GM20000 (cell line): ENCODE results near the gene FAM13A.

ENCODE experiments used
- DNase-seq: peaks from one replicate; pipeline ENCODE4 v3.0.0; 2012; ENCODE audit warnings: low spot score
- CTCF ChIP-seq: IDR thresholded peaks from 2 replicates; pipeline ENCODE4 v1.5.1; 2012; ENCODE audit warnings: mild to moderate bottlenecking, control low read depth; ENCODE audit errors: extremely low read depth, missing control alignments

FAM13A gene

GRCh38 chr4:88969271-88969670 lies 87.7 kb downstream of the FAM13A start:
- TF ChIP-seq CTCF: no peak
- DNase-seq: no peak

- no peak for DNase-seq
- TF ChIP-seq CTCF: no peak
Measured at GRCh38 chr4:88967883-88968331, 89.1 kb downstream of the FAM13A start.

GRCh38 chr4:88965053-88965452 lies 91.9 kb downstream of the FAM13A start:
- no peak for TF ChIP-seq CTCF
- no peak for DNase-seq

- no peak for TF ChIP-seq CTCF
- DNase-seq: no peak
Measured at GRCh38 chr4:88964450-88964849, 92.5 kb downstream of the FAM13A start.

- DNase-seq: no peak
- no peak for TF ChIP-seq CTCF
Measured at GRCh38 chr4:88963817-88964216, 93.2 kb downstream of the FAM13A start.

- DNase-seq: no peak
- no peak for TF ChIP-seq CTCF
Measured at GRCh38 chr4:88962396-88962795, 94.6 kb downstream of the FAM13A start.

GRCh38 chr4:88960576-88960975 lies 96.4 kb downstream of the FAM13A start:
- DNase-seq: no peak
- no peak for TF ChIP-seq CTCF
